Duodenal mucosa (tissue), 2 donors: ENCODE measurements around the gene ARHGEF10L.
A peak's percentile ranks its signal among the peaks of the same experiment; 100 is the strongest.

Experiments
- H3K27ac ChIP-seq: one replicate; pipeline ENCODE4 v1.7.0; 2013; ENCODE audit warnings: low read depth, low read length
- H3K27me3 ChIP-seq, 2 donors: one replicate each; pipeline ENCODE4 v1.7.0; 2013; ENCODE audit warnings: low read length in 2 of 2, control low read depth in 1 of 2; ENCODE audit not compliant: insufficient read depth in 2 of 2, control insufficient read depth in 1 of 2
- H3K36me3 ChIP-seq, 2 donors: one replicate each; pipeline ENCODE4 v1.7.0; 2013; ENCODE audit warnings: low read length in 2 of 2, control low read depth in 1 of 2; ENCODE audit not compliant: insufficient read depth in 2 of 2, control insufficient read depth in 1 of 2
- H3K4me1 ChIP-seq, 2 donors: one replicate each; pipeline ENCODE4 v1.7.0; 2013; ENCODE audit warnings: low read length in 2 of 2, control low read depth in 1 of 2; ENCODE audit not compliant: insufficient read depth in 2 of 2, control insufficient read depth in 1 of 2
- H3K4me3 ChIP-seq, 2 donors: one replicate each; pipeline ENCODE4 v1.7.0; 2013; ENCODE audit warnings: low read length in 2 of 2, low read depth in 1 of 2
- H3K9ac ChIP-seq, 2 donors: one replicate each; pipeline ENCODE4 v1.7.0; 2013; ENCODE audit warnings: low read length in 2 of 2, low read depth in 1 of 2
- H3K9me3 ChIP-seq, 2 donors: one replicate each; pipeline ENCODE4 v1.7.0; 2013; ENCODE audit warnings: low read length in 2 of 2, control low read depth in 1 of 2; ENCODE audit not compliant: control insufficient read depth in 1 of 2

Gene ARHGEF10L

GRCh38 chr1:17549384-17549783, 9.9 kb downstream of the ARHGEF10L start:
- Histone ChIP-seq H3K27me3 (no peaks in the 10 kb centered on the region), H3K4me1 (peaks cover 25 to 26% of the 10 kb centered on the region in 2 donors), H3K36me3 (no peaks in the 10 kb centered on the region), H3K9me3 (no peaks in the 10 kb centered on the region), H3K9ac (no peak overlapping the region), H3K27ac (no peak overlapping the region), H3K4me3 (no peak overlapping the region)

DNA sequence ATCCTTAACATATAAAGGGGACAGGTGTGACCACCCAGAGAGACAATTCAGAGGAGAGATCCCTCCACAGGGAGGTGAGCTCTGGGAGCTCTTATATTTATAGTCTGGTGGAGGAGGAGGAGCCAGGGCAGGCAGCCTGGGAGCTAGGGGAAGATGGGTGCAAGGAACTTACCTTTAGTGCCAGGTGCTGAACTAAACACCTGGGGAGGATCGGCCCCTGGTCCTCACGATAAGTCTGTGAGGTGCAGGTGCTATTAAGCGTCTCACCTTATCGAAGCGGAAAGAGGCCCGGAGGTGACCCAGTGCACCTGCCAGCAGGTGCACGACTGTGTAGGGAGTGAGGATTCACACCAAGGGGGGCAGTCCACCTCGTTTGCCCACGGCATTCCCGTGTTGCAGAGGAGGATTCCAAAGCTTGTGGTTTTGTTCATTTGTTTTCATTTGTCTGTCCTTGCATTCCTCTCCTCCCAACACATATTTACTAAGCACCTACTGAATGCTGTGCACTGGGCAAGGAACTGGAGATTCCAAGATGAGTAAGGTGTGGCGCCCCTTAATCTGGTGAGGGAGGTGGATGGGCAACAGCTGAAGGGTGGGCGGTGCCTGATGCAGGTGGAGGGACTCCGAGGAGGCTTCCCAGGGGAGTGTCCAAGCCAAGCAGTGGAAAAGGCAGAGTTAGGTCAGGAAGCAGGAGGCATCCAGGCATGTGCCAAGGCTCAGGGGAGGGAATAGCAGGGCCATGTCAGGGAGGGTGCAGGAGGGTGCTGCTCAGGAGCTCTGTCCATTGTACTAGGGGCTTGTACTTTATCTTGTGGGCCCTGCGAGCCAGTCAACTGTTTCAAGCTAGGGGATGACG, 11.5 kb downstream of the ARHGEF10L start:
- no peaks in the 10 kb centered on the region for H3K27me3 ChIP-seq
- H3K9me3 ChIP-seq: no peaks in the 10 kb centered on the region
- no peak overlapping the region for H3K9ac ChIP-seq
- H3K4me1 ChIP-seq: peaks cover 15 to 18% of the 10 kb centered on the region in 2 donors
- H3K36me3 ChIP-seq: no peaks in the 10 kb centered on the region
- H3K4me3 ChIP-seq: no peak overlapping the region
- H3K27ac ChIP-seq: peak overlapping the region; percentile 26

- H3K9ac ChIP-seq: no peak overlapping the region
- H3K27me3 ChIP-seq: no peaks in the 10 kb centered on the region
- H3K9me3 ChIP-seq: no peaks in the 10 kb centered on the region
- H3K4me1 ChIP-seq: peaks cover 15 to 18% of the 10 kb centered on the region in 2 donors
- peak overlapping the region in 1 of 2 donors; percentile 7 for H3K4me3 ChIP-seq
- H3K36me3 ChIP-seq: no peaks in the 10 kb centered on the region
- peak overlapping the region; percentile 26 for H3K27ac ChIP-seq
Observed at GRCh38 chr1:17551755-17552234, 12.3 kb downstream of the ARHGEF10L start.

GRCh38 chr1:17553975-17554700, 14.6 kb downstream of the ARHGEF10L start:
- Histone ChIP-seq H3K9ac (no peak overlapping the region), H3K36me3 (no peaks in the 10 kb centered on the region), H3K27me3 (no peaks in the 10 kb centered on the region), H3K27ac (no peak overlapping the region), H3K4me1 (peaks cover 18% of the 10 kb centered on the region in 2 donors), H3K9me3 (no peaks in the 10 kb centered on the region), H3K4me3 (no peak overlapping the region)

- peaks cover 26% of the 10 kb centered on the region in 2 donors for H3K4me1 ChIP-seq
- H3K4me3 ChIP-seq: no peak overlapping the region
- H3K9me3 ChIP-seq: no peaks in the 10 kb centered on the region
- H3K27me3 ChIP-seq: no peaks in the 10 kb centered on the region
- H3K27ac ChIP-seq: no peak overlapping the region
- no peak overlapping the region for H3K9ac ChIP-seq
- no peaks in the 10 kb centered on the region for H3K36me3 ChIP-seq
Observed at GRCh38 chr1:17554954-17555353, 15.5 kb downstream of the ARHGEF10L start.

DNA sequence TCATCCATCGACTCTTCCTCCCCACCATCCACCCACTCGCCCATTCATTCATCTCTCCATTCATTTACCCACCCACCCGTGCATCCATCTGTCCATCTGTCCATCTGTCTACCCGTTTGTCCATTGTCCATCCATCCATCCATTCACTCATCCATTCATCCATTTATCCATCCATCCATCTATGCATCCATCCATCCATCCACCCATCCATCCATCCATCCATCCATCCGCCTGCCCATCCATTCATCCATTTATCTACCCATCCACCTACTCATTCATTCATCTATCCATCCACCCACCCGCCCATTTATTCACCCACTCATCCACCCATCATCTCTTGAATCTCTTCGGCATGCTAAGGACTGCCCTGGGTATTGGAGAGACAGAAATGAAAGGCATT, 18.5 kb downstream of the ARHGEF10L start:
- Histone ChIP-seq H3K27me3 (no peaks in the 10 kb centered on the region), H3K27ac (no peak overlapping the region), H3K4me3 (no peak overlapping the region), H3K4me1 (peaks cover 23 to 26% of the 10 kb centered on the region in 2 donors), H3K9ac (no peak overlapping the region), H3K9me3 (no peaks in the 10 kb centered on the region), H3K36me3 (no peaks in the 10 kb centered on the region)

DNA sequence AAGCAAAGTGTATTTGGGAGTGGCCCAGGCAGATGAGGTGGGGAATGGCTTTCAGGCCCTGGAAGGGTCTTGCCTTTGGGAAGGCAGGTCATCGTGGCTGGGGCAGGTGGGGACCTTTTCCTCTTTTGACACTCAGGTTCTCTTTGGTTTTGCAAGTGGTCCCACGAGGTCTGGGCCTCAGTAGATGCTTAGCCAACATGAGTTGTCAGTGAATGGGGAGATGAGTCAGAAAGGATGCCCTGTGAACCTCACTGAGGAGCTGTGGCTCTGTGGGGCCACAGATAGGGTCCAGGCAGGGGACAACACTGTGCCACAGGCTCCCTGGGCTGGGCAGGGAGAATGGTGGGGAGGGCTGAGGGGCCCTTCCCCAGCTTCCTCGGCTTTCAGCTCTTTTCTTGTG, 19.0 kb downstream of the ARHGEF10L start:
- H3K9ac ChIP-seq: no peak overlapping the region
- H3K27me3 ChIP-seq: no peaks in the 10 kb centered on the region
- H3K27ac ChIP-seq: no peak overlapping the region
- no peaks in the 10 kb centered on the region for H3K36me3 ChIP-seq
- no peak overlapping the region for H3K4me3 ChIP-seq
- H3K9me3 ChIP-seq: no peaks in the 10 kb centered on the region
- peaks cover 23 to 26% of the 10 kb centered on the region in 2 donors for H3K4me1 ChIP-seq

GRCh38 chr1:17558954-17559614, 19.6 kb downstream of the ARHGEF10L start:
- Histone ChIP-seq H3K9ac (peak overlapping the region; percentile 3 to 53), H3K27ac (peak overlapping the region; percentile 53), H3K4me1 (peaks cover 25 to 29% of the 10 kb centered on the region in 2 donors), H3K9me3 (no peaks in the 10 kb centered on the region), H3K4me3 (no peak overlapping the region), H3K27me3 (no peaks in the 10 kb centered on the region), H3K36me3 (no peaks in the 10 kb centered on the region)

GRCh38 chr1:17559615-17560419, 20.3 kb downstream of the ARHGEF10L start:
- Histone ChIP-seq H3K9ac (peak overlapping the region; percentile 3 to 53), H3K4me3 (peak overlapping the region in 1 of 2 donors; percentile 35), H3K36me3 (no peaks in the 10 kb centered on the region), H3K9me3 (no peaks in the 10 kb centered on the region), H3K4me1 (peaks cover 32 to 36% of the 10 kb centered on the region in 2 donors), H3K27ac (peak overlapping the region; percentile 81), H3K27me3 (no peaks in the 10 kb centered on the region)
